Progenitor cell of endocrine pancreas (in vitro differentiated cells): ENCODE results near the gene MRPL12. TPM values are rescaled to one million over a fixed set of nuclear protein-coding genes. Genes with fewer than 3 reads are reported as not detected.

ENCODE experiments used
- DNase-seq: peaks from one replicate; pipeline ENCODE4 v3.0.0; 2021; ENCODE audit warnings: low spot score; ENCODE audit not compliant: unreplicated experiment
- H3K27ac Mint-ChIP-seq: 2 replicates; pipeline ENCODE4 v1.8.0; 2021; ENCODE audit warnings: mild to moderate bottlenecking, moderate library complexity, mixed read lengths
- H3K27me3 Mint-ChIP-seq: 2 replicates; pipeline ENCODE4 v1.8.0; 2021; ENCODE audit warnings: mixed read lengths
- H3K36me3 Mint-ChIP-seq: 2 replicates; pipeline ENCODE4 v1.8.0; 2022; ENCODE audit warnings: mixed read lengths; ENCODE audit not compliant: insufficient read depth
- H3K4me1 Mint-ChIP-seq: 2 replicates; pipeline ENCODE4 v1.8.0; 2021; ENCODE audit warnings: low read depth, mixed read lengths
- H3K4me3 Mint-ChIP-seq: 2 replicates; pipeline ENCODE4 v1.8.0; 2021; ENCODE audit warnings: low read depth, mild to moderate bottlenecking, moderate library complexity, mixed read lengths
- H3K9me3 Mint-ChIP-seq: 2 replicates; pipeline ENCODE4 v1.8.0; 2021; ENCODE audit warnings: low read depth, mixed read lengths
- CTCF ChIP-seq: fragments of 200-600 bp; sonication (generic); IDR thresholded peaks from one replicate; pipeline ENCODE4 v1.5.0; 2021; ENCODE audit warnings: antibody characterized with exemption, mild to moderate bottlenecking; ENCODE audit not compliant: unreplicated experiment
- total RNA-seq: library from RNA; stranded (reverse); gene quantifications from 2 replicates; pipeline ENCODE4 v1.2.1, GENCODE V29; 2021

Gene MRPL12
- total RNA-seq, 1 donor from 2014 or later, result 63.6 TPM

DNA sequence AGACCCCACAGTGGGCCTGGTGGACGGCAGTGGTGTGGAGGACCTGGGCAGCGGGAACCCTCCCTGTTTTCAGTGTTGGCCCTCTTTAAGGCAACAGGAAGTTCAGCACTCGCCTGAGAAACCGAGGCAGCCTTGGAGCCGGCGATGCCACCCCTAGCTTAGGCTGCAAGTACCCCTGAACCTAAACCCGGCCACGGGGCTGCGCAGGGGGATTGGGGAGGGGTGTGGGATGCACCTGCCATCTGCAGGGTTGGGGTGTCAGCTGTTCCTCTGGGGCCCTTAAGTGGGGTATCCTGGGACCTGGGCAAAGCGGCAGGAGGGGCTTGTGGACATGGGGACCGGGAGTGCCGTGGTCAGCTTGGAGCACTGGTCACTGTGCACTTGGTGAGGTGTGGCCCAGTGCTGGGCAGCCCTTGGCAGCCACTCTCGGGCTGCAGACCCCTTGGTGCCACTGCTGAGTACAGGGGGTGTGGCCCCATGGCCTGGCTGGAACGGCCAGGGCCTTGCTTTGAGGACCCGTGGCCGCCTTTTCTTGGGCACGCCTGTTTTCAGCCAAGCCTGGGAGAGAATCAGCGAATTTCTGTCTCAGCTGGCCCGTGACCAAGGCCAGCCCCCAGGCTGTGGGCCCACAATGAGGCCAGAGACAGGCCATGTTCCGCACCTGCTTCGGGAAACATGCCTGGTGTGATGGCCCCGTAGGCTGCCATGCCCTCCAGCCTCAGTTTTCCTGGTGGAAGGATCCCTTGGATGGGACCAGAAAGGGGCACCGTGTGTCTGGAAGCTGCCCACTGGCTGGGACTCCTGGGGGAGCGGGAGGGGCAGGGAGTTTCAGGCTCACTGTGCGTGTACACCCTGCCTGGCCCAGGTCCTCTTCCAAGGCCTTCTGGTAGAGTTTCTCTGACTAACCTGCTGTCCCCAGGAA lies 4.8 kb downstream of the MRPL12 start:
- Mint-ChIP-seq H3K4me3 (no peak overlapping the region), H3K4me1 (peaks cover 14% of the 10 kb centered on the region), H3K9me3 (no peaks in the 10 kb centered on the region), H3K27me3 (peaks cover 5% of the 10 kb centered on the region), H3K27ac (no peak overlapping the region), H3K36me3 (peaks cover 7% of the 10 kb centered on the region)
- no peak for TF ChIP-seq CTCF
- DNase-seq, result no peak

- TF ChIP-seq CTCF, result no peak
- Mint-ChIP-seq H3K9me3 (no peaks in the 10 kb centered on the region), H3K27ac (no peak overlapping the region), H3K4me3 (no peak overlapping the region), H3K36me3 (peaks cover 7% of the 10 kb centered on the region), H3K4me1 (peaks cover 18% of the 10 kb centered on the region), H3K27me3 (peaks cover 5% of the 10 kb centered on the region)
- DNase-seq, result no peak
Observed at GRCh38 chr17:81708739-81709185, 5.6 kb downstream of the MRPL12 start.

GRCh38 chr17:81710514-81711308 lies 7.5 kb downstream of the MRPL12 start:
- H3K27me3 Mint-ChIP-seq, result peaks cover 5% of the 10 kb centered on the region
- DNase-seq, result no peak
- H3K4me1 Mint-ChIP-seq, result peaks cover 20% of the 10 kb centered on the region
- peaks cover 6% of the 10 kb centered on the region for H3K36me3 Mint-ChIP-seq
- peak overlapping the region; percentile 63 for H3K4me3 Mint-ChIP-seq
- no peaks in the 10 kb centered on the region for H3K9me3 Mint-ChIP-seq
- H3K27ac Mint-ChIP-seq, result peak overlapping the region; percentile 69
- TF ChIP-seq CTCF, result no peak

DNA sequence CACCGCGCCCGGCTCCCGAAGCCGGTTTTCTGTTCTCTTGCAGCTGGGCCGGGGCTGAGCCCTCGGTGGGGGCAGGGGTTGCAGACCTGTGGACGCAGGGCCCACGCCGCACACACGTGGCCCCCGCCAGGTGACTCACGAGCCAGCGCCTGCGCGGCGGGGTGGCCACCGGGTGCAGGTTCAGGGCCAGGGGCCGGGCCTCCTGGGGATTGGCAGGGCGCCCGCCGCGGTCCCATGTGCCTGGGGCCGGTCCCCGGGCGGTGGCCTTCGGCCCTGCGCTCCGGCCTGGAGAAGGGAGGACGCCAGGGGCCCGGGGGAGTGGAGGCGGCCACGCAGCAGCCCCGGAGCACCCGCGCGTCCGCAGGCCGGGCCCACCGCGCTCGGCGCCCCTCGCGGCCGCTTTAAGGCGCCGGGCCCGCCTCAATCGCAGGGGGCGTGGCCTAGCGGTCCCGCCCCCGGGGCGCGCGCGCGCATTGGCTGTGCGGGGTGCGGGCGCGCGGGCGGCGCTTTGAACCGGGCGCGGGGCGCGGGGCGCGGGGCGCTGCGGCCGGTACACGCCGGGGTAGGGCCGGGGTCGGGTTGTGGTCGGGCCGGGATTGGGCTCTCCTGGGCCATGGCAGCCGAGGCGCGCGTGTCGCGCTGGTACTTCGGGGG lies 8.8 kb downstream of the MRPL12 start, which contains the start of gene SLC25A10:
SLC25A10 (plus strand) TSS at position 471 of the 654 bp plus-strand sequence; CDS start at position 614, 143 bp downstream.
- Mint-ChIP-seq H3K36me3 (peaks cover under 1% of the 10 kb centered on the region), H3K4me1 (peaks cover 20% of the 10 kb centered on the region), H3K27me3 (peaks cover 5% of the 10 kb centered on the region)

More for the DNA sequence above, 8.8 kb downstream of the MRPL12 start, which contains the start of gene SLC25A10:
- Mint-ChIP-seq H3K9me3 (no peaks in the 10 kb centered on the region), H3K4me3 (peak within 1 kb of the TSS; percentile 91), H3K27ac (peak within 1 kb of the TSS; percentile 97)
- TF ChIP-seq CTCF, result no peak
- DNase-seq, result peak; percentile 64
